Endodermal cell (in vitro differentiated cells): ENCODE results near the gene TNFSF11. TPM values are rescaled to one million over a fixed set of nuclear protein-coding genes. Genes with fewer than 3 reads are reported as not detected.

Experiments
- DNase-seq: peaks from one replicate; pipeline ENCODE4 v3.0.0-alpha.2; 2017
- H3K27ac ChIP-seq: 2 replicates; pipeline ENCODE4 v1.5.1; 2013; ENCODE audit warnings: mild to moderate bottlenecking, low read depth, low read length, moderate library complexity
- H3K27me3 ChIP-seq: 2 replicates; pipeline ENCODE4 v1.6.1; 2013; ENCODE audit warnings: mild to moderate bottlenecking, low read length, moderate library complexity; ENCODE audit not compliant: insufficient read depth, control insufficient read depth, poor library complexity, severe bottlenecking
- H3K36me3 ChIP-seq: 2 replicates; pipeline ENCODE4 v1.7.0; 2013; ENCODE audit warnings: mild to moderate bottlenecking, low read length, moderate library complexity; ENCODE audit not compliant: control insufficient read depth, insufficient read depth
- H3K4me1 ChIP-seq: one replicate; pipeline ENCODE4 v1.7.0; 2013; ENCODE audit warnings: low read length; ENCODE audit not compliant: control insufficient read depth, insufficient read depth
- H3K4me3 ChIP-seq: 2 replicates; pipeline ENCODE4 v1.5.1; 2013; ENCODE audit warnings: mild to moderate bottlenecking, low read length, moderate library complexity
- H3K9ac ChIP-seq: 2 replicates; pipeline ENCODE4 v1.6.1; 2013; ENCODE audit warnings: mild to moderate bottlenecking, low read length, moderate library complexity; ENCODE audit not compliant: poor library complexity, severe bottlenecking; ENCODE audit errors: extremely low read depth
- H3K9me3 ChIP-seq: 2 replicates; pipeline ENCODE4 v1.6.1; 2013; ENCODE audit warnings: mild to moderate bottlenecking, low read length, moderate library complexity; ENCODE audit not compliant: control insufficient read depth
- H3K27ac Mint-ChIP-seq: 2 replicates; pipeline ENCODE4 v1.8.0; 2020; ENCODE audit warnings: mixed read lengths
- H3K27me3 Mint-ChIP-seq: 2 replicates; pipeline ENCODE4 v1.8.0; 2021; ENCODE audit warnings: mild to moderate bottlenecking, mixed read lengths; ENCODE audit not compliant: insufficient read depth
- H3K36me3 Mint-ChIP-seq: 2 replicates; pipeline ENCODE4 v1.8.0; 2020; ENCODE audit warnings: low read depth, mixed read lengths
- H3K4me1 Mint-ChIP-seq: 2 replicates; pipeline ENCODE4 v1.8.0; 2020; ENCODE audit warnings: mixed read lengths
- H3K4me3 Mint-ChIP-seq: 2 replicates; pipeline ENCODE4 v1.8.0; 2020; ENCODE audit warnings: mild to moderate bottlenecking, moderate library complexity, mixed read lengths
- H3K9me3 Mint-ChIP-seq: 2 replicates; pipeline ENCODE4 v1.8.0; 2020; ENCODE audit warnings: mild to moderate bottlenecking, mixed read lengths
- WGBS, 2 experiments: methylation state at CpG; one replicate each; pipeline versions ENCODE4 v1.1.5 to v1.1.7; 2013; ENCODE audit warnings: missing lambda C conversion rate in 2 of 2, mixed read lengths in 1 of 2; ENCODE audit not compliant: insufficient coverage in 1 of 2, insufficient read length in 1 of 2; 5-methylcytosine and 5-hydroxymethylcytosine counted together
- total RNA-seq, 2 donors: library from RNA; stranded (reverse); fragmentation: NEBNext Ultra II Directional in 1 of 2; extraction: Animal tissue kit (Norgen Biotek cat#: 25700) in 1 of 2; gene quantifications; 2 replicates in 1 of 2; 3 replicates in 1 of 2; pipeline ENCODE4 v1.2.1, GENCODE V29; 2021
- TF ChIP-seq, protein P1 (sequence below): fragments of 200-600 bp; sonication (generic); conservative IDR thresholded peaks from 2 replicates; pipeline ENCODE4 v1.5.0; 2021; ENCODE audit warnings: antibody characterized with exemption, mild to moderate bottlenecking

TNFSF11 gene
- total RNA-seq, 2 donors from 2014 or later: 0.53 to 1.1 TPM

DNA sequence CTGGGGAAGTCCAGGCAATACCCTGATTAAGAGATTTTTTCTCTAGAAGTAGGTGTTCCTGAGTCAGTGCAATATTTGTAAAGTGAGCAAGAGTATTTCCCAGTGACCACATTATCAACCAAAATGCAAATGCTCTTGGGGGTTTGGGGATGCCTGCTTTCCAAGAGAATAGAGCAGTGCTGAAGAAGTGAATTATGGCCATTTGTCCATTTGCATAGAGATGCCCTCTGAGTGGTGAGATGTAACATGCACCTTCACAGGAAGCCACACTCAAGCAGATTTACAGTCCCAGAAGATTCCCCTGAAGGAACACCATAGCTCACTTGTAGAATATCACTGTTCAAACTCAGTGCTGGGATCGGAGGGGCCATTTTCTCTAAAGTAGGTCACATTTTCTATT is 71.8 kb downstream of the TNFSF11 start:
- Histone ChIP-seq H3K9me3 (peaks cover 10% of the 10 kb centered on the region), H3K27ac (no peak overlapping the region), H3K9ac (no peak overlapping the region), H3K4me3 (no peak overlapping the region), H3K36me3 (no peaks in the 10 kb centered on the region), H3K27me3 (peaks cover 3% of the 10 kb centered on the region), H3K4me1 (no peaks in the 10 kb centered on the region)
- Mint-ChIP-seq H3K4me1 (peaks cover 11% of the 10 kb centered on the region), H3K4me3 (no peak overlapping the region), H3K27me3 (peaks cover 11% of the 10 kb centered on the region), H3K36me3 (no peaks in the 10 kb centered on the region), H3K9me3 (peaks cover 19% of the 10 kb centered on the region), H3K27ac (no peak overlapping the region)
- WGBS, 2 experiments: 88 to 100% methylated on average over 1 of the region's 1 CpG
- no peak for DNase-seq
- TF ChIP-seq, protein P1, sequence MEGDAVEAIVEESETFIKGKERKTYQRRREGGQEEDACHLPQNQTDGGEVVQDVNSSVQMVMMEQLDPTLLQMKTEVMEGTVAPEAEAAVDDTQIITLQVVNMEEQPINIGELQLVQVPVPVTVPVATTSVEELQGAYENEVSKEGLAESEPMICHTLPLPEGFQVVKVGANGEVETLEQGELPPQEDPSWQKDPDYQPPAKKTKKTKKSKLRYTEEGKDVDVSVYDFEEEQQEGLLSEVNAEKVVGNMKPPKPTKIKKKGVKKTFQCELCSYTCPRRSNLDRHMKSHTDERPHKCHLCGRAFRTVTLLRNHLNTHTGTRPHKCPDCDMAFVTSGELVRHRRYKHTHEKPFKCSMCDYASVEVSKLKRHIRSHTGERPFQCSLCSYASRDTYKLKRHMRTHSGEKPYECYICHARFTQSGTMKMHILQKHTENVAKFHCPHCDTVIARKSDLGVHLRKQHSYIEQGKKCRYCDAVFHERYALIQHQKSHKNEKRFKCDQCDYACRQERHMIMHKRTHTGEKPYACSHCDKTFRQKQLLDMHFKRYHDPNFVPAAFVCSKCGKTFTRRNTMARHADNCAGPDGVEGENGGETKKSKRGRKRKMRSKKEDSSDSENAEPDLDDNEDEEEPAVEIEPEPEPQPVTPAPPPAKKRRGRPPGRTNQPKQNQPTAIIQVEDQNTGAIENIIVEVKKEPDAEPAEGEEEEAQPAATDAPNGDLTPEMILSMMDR: no peak

DNA sequence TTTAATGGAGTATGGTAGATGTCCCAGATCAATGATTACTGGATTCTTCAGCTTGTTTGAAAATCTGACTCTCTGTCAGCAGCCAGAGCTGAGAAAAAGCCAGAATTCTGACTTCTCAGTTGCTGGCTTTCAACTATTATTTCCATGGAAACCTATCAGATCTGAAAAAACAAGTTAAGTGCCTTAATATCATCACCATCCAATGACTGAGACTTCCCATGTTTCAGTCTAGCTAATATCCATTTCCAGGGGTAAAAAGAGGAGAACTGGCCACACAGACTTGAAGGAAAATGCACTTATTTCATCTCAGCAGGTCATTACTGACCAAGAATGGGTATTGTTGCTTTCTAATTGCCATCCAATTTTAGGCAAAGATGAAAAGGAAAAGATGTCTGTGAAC is 75.2 kb downstream of the TNFSF11 start:
- Mint-ChIP-seq H3K4me3 (no peak overlapping the region), H3K27me3 (peaks cover 23% of the 10 kb centered on the region), H3K9me3 (peaks cover 2% of the 10 kb centered on the region), H3K27ac (no peak overlapping the region), H3K36me3 (no peaks in the 10 kb centered on the region), H3K4me1 (peaks cover 10% of the 10 kb centered on the region)
- H3K27ac ChIP-seq: no peak overlapping the region
- H3K36me3 ChIP-seq: no peaks in the 10 kb centered on the region
- no peak for DNase-seq
- no peak overlapping the region for H3K9ac ChIP-seq
- no peaks in the 10 kb centered on the region for H3K4me1 ChIP-seq
- peaks cover 16% of the 10 kb centered on the region for H3K27me3 ChIP-seq
- TF ChIP-seq, protein P1: no peak
- H3K9me3 ChIP-seq: no peaks in the 10 kb centered on the region
- H3K4me3 ChIP-seq: no peak overlapping the region

DNA sequence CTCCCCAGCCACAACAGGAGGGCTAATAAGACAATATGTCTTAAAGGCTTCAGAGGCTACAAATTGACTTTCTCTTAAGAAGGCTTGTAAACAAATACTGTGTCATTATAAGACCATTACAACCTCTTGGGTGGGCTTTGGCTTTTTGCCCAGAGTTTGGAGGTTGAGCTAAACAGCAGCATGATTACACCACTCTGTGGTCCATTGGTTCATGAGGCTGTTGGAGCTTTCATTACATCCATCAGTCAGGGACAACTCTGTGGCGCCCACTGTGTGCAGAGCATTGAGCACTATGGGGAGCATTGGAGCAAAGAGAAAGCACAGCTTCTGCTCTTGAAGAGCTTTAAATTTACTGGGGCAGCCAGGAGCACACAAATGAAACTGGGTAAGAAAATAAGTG is 75.9 kb downstream of the TNFSF11 start:
- H3K27me3 Mint-ChIP-seq: peaks cover 23% of the 10 kb centered on the region
- no peaks in the 10 kb centered on the region for H3K9me3 ChIP-seq
- no peak overlapping the region for H3K27ac ChIP-seq
- no peak for DNase-seq
- no peaks in the 10 kb centered on the region for H3K36me3 ChIP-seq
- TF ChIP-seq, protein P1: no peak
- no peaks in the 10 kb centered on the region for H3K36me3 Mint-ChIP-seq
- no peak overlapping the region for H3K4me3 ChIP-seq
- H3K4me1 ChIP-seq: no peaks in the 10 kb centered on the region
- peaks cover 2% of the 10 kb centered on the region for H3K9me3 Mint-ChIP-seq
- H3K27ac Mint-ChIP-seq: no peak overlapping the region
- H3K4me1 Mint-ChIP-seq: peaks cover 10% of the 10 kb centered on the region
- WGBS, 2 experiments: 92% methylated on average over 1 of the region's 1 CpG; no CpG with 5 or more reads in 1 of the 2 experiments
- no peak overlapping the region for H3K9ac ChIP-seq
- no peak overlapping the region for H3K4me3 Mint-ChIP-seq
- H3K27me3 ChIP-seq: peaks cover 17% of the 10 kb centered on the region
